HepG2 (cell line): ENCODE measurements around the gene GDPD5. TPM values are rescaled to one million over a fixed set of nuclear protein-coding genes. Genes with fewer than 3 reads are reported as not detected.

Experiments
- HDAC2 ChIP-seq: sonication (generic); formaldehyde crosslinking; IDR thresholded peaks from 2 replicates; pipeline ENCODE4 v1.4.0; 2020; ENCODE audit warnings: missing genetic modification reagents
- IKZF5 ChIP-seq: IDR thresholded peaks from 2 replicates; pipeline ENCODE4 v1.6.1; 2018; ENCODE audit warnings: missing genetic modification reagents, mild to moderate bottlenecking, missing compliant biosample characterization
- IRX3 ChIP-seq: sonication (generic); formaldehyde crosslinking; IDR thresholded peaks from 2 replicates; pipeline ENCODE4 v1.8.1; 2023; ENCODE audit warnings: mild to moderate bottlenecking, low read depth, missing genetic modification reagents, borderline replicate concordance
- KDM2A ChIP-seq: sonication (generic); formaldehyde crosslinking; IDR thresholded peaks from 2 replicates; pipeline ENCODE4 v1.4.0; 2020; ENCODE audit warnings: low read depth, missing genetic modification reagents, borderline replicate concordance
- KMT2A ChIP-seq: sonication (generic); formaldehyde crosslinking; IDR thresholded peaks from 2 replicates; pipeline ENCODE4 v1.4.0; 2020; ENCODE audit warnings: missing genetic modification reagents
- MLX ChIP-seq: IDR thresholded peaks from 2 replicates; pipeline ENCODE4 v1.6.1; 2016
- NAIF1 ChIP-seq: sonication (generic); formaldehyde crosslinking; IDR thresholded peaks from 2 replicates; pipeline ENCODE4 v1.5.0; 2020; ENCODE audit warnings: mild to moderate bottlenecking, missing genetic modification reagents, borderline replicate concordance
- NCOR1 ChIP-seq: fragments of 200-600 bp; sonication (generic); IDR thresholded peaks from 2 replicates; pipeline ENCODE4 v1.7.0; 2017; ENCODE audit warnings: antibody characterized with exemption, low read length, borderline replicate concordance
- NR2F1 ChIP-seq, 2 experiments: fragments of 450-650 bp in 1 of 2; formaldehyde crosslinking in 1 of 2; IDR thresholded peaks; 2 replicates each; pipeline versions ENCODE4 v1.5.0 to v1.6.1; 2016 to 2020; ENCODE audit warnings: mild to moderate bottlenecking in 1 of 2, missing compliant biosample characterization in 1 of 2, missing genetic modification reagents in 1 of 2, moderate library complexity in 1 of 2
- TARDBP ChIP-seq: sonication (generic); formaldehyde crosslinking; IDR thresholded peaks from 2 replicates; pipeline ENCODE4 v1.8.0; 2022; ENCODE audit warnings: mild to moderate bottlenecking, missing genetic modification reagents
- THAP9 ChIP-seq: sonication (generic); formaldehyde crosslinking; IDR thresholded peaks from 2 replicates; pipeline ENCODE4; 2020; ENCODE audit warnings: missing genetic modification reagents, mild to moderate bottlenecking, borderline replicate concordance
- UBTF ChIP-seq: sonication (generic); formaldehyde crosslinking; IDR thresholded peaks from 2 replicates; pipeline ENCODE4 v1.4.0; 2020; ENCODE audit warnings: mild to moderate bottlenecking, missing genetic modification reagents
- YEATS4 ChIP-seq: sonication (generic); formaldehyde crosslinking; IDR thresholded peaks from 2 replicates; pipeline ENCODE4 v1.4.0; 2020; ENCODE audit warnings: missing genetic modification reagents, borderline replicate concordance
- ZFP1 ChIP-seq: IDR thresholded peaks from 2 replicates; pipeline ENCODE4 v1.6.1; 2016
- ZNF143 ChIP-seq: sonication (generic); formaldehyde crosslinking; IDR thresholded peaks from 2 replicates; pipeline ENCODE4 v1.4.0; 2020; ENCODE audit warnings: missing genetic modification reagents
- polyA plus RNA-seq, 8 experiments: library from polyadenylated mRNA; depleted of rRNA in 3 of 8; stranded (reverse) in 7 of 8; unstranded in 1 of 8; fragments of >200 nt; fragmentation: Illumina TruSeq in 4 of 8; extraction: Trizol in 4 of 8; gene quantifications; 2 replicates each; pipeline versions ENCODE4 v1.2.1 to v1.2.3, GENCODE V29; 2011 to 2016; ENCODE audit warnings: low read depth in 4 of 8, missing spikeins in 1 of 8, mixed read lengths in 1 of 8; ENCODE audit not compliant: insufficient read depth in 1 of 8
- total RNA-seq, 5 experiments: library from RNA; depleted of rRNA; stranded (reverse); fragments of >200 nt; fragmentation: Illumina TruSeq; extraction: Trizol; gene quantifications; 2 replicates each; pipeline ENCODE4 v1.2.3, GENCODE V29; 2016; ENCODE audit warnings: low read depth in 1 of 5

The GDPD5 gene
- total and polyA plus RNA-seq, 2 of the 13 experiments (the other 11 are each of a cell fraction or from before 2014, with no cell fraction given), result 55.0 to 67.5 TPM

GRCh38 chr11:75422248-75423231 is 103.2 kb downstream of the GDPD5 start (continued):
- TF ChIP-seq YEATS4 (CRISPR knock-in tag) (peak; percentile 45; the same call in 1 of the 2 replicates), TARDBP (CRISPR knock-in tag) (peak; percentile 53; the same call in 1 of the 2 replicates), NAIF1 (CRISPR knock-in tag) (0 out of 2 replicates have a peak, but pooled peaks have one; percentile 21), KDM2A (CRISPR knock-in tag) (peak; percentile 53; the same call in 1 of the 2 replicates), ZNF143 (peak; percentile 41), IKZF5 (CRISPR knock-in tag) (peak; percentile 73), NR2F1 (CRISPR knock-in tag; IDR thresholded peaks at IDR 0.05) (peak; percentile 45 to 59; a peak in 2 of 4 replicates), UBTF (peak; percentile 71), NCOR1 (peak; percentile 46; the same call in 1 of the 2 replicates), KMT2A (CRISPR knock-in tag) (0 out of 2 replicates have a peak, but pooled peaks have one; percentile 23), ZFP1 (CRISPR knock-in tag) (peak; percentile 99), THAP9 (peak; percentile 62; the same call in 1 of the 2 replicates), IRX3 (CRISPR knock-in tag) (no peak), HDAC2 (peak; percentile 78; the same call in 1 of the 2 replicates), MLX (CRISPR knock-in tag) (peak; percentile 59)
